Right renal cortex interstitium (tissue), 3 donors: ENCODE measurements around the gene CNTROB. TPM values are rescaled to one million over a fixed set of nuclear protein-coding genes. Genes with fewer than 3 reads are reported as not detected.
A peak's percentile ranks its signal among the peaks of the same experiment; 100 is the strongest.

Experiments used
- DNase-seq, 3 donors: peaks; one replicate each; pipeline ENCODE4 v3.0.0-alpha.2; 2013; ENCODE audit warnings: low read depth in 3 of 3, low spot score in 2 of 3
- polyA plus RNA-seq, 3 donors: library from polyadenylated mRNA; unstranded; fragments of 120-200 nt; gene quantifications; one replicate each; pipeline ENCODE4 v1.2.1, GENCODE V29; 2013; ENCODE audit not compliant: insufficient read length in 3 of 3

The CNTROB gene
- polyA plus RNA-seq, 3 donors: 48.1 to 49.6 (median 48.6) TPM

DNA sequence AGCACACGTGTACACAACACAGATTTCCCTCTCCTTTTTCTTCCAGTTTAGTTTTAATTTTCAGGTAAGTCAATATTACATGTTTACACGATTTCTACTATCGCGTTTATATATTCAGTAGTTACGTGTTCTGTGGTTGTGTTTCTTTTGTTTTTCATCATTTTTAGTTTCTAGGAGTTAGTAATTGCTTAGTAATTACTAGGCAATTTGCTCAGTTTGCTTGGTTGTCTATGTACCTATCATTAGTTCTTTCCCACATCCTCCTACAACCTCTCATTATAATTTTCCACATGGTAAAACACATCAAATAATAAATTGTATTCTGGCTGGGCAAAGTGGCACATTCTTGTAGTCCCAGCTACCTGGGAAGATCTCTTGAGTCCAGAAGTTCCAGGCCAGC is 45.8 kb downstream of the CNTROB start:
- no peak for DNase-seq

DNA sequence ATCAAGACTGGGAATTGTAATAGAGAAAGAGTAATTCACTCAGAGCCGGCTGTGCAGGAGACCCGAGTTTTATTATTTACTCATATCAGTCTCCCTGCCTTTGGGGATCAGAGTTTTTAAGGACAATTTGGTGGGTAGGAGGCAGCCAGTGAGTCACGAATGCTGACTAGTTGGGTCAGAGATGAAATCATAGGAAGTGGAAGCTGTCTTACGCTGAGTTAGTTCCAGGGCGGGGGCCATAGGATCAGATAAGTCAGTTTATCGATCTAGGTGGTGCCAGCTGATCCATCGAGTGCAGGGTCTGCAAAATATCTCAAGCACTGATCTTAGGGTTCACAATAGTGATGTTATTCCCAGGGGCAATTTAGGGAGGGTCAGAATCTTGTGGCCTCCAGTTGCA is 50.2 kb downstream of the CNTROB start:
- no peak for DNase-seq

DNA sequence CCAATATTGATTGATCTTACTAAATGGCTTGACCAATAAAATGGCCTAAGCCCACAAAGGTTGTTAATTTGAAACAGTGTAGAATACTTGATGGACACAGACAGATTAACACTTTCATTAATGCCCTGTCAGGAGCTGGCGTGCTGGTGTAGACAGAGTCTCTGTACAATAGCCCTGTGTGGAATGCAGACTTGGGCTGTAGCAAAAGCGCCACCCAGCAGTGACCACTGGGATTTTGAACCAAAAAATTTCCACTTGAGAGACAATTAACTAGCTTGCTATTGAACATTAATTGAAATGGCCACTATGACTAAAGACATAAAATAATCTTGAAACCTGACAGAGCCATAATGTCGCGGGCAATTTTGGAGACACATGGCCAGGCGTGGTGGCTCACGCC is 50.7 kb downstream of the CNTROB start:
- no peak for DNase-seq

DNA sequence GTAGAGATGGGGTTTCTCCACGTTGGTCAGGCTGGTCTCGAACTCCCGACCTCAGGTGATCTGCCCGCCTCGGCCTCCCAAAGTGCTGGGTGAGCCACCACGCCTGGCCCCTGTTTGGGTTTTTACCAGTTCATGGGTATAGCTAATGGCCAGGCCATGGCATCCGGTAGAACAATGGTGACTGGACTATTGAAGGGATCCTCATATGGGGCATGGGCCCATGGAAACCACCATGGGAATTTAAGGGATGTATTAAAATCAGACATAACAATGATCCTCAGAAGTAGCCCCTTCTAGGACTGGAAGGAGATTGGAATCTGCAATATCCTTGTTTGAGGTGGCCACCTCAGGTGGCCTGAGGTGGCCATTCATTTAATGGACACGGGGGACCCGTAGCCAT is 52.9 kb downstream of the CNTROB start:
- DNase-seq: no peak

DNA sequence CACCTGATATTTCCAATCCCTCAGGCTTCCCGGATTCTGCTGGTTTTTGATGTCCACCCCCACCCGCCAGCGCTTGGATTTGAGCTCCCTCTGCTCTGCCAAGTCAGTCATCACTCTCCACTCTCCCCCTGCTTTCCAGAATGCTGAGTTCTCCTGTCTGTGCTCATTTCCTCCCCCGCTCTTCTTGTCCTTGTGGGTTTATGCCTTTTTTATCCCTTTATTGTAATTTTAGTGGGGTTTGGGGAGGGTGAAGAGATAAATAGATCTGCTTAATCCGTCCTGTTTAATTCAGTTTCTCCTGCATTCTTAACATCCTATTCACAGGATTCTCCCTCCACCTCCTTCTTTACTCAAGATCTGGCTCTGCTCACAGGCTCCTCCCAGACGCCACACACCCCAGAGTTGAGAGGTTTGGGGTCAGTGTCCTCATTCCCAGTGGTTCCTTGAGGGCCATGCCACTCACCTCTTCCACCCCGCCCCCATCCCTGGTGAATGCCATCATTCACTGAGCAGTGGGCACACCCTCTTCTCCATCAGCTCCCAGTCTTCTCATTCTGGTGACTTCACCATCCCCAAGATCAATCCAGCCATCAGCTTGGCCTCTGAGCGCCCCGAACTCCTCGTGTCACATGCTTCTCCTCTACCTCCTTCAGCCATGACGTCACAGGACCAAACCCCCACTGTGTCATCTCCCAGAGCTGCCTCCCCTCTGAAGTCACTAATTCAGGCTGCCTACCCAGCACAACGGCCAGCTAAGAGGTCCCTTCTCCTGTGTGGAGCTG is 55.3 kb downstream of the CNTROB start:
- DNase-seq: no peak

DNA sequence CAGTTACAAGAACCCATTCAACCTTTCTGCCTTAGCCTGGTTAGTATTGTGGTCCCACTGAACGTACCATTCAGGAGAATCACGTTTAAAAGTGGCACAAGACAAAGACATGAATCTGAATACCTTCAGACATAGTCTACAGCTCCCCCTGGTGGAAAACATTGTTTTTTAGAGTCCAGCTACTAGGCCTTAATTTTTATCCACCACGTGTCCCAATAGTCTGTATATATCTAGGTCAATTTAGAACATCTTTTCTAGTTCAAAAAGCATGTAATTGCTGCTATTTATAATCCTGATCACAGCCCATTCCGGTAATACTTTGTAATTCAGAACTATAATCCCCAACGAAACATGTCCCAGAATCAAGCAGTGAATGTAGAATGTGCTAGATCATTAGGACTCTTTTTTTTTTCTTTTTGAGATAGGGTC is 56.8 kb downstream of the CNTROB start:
- peak; percentile 78 to 85 (median 78) for DNase-seq

DNA sequence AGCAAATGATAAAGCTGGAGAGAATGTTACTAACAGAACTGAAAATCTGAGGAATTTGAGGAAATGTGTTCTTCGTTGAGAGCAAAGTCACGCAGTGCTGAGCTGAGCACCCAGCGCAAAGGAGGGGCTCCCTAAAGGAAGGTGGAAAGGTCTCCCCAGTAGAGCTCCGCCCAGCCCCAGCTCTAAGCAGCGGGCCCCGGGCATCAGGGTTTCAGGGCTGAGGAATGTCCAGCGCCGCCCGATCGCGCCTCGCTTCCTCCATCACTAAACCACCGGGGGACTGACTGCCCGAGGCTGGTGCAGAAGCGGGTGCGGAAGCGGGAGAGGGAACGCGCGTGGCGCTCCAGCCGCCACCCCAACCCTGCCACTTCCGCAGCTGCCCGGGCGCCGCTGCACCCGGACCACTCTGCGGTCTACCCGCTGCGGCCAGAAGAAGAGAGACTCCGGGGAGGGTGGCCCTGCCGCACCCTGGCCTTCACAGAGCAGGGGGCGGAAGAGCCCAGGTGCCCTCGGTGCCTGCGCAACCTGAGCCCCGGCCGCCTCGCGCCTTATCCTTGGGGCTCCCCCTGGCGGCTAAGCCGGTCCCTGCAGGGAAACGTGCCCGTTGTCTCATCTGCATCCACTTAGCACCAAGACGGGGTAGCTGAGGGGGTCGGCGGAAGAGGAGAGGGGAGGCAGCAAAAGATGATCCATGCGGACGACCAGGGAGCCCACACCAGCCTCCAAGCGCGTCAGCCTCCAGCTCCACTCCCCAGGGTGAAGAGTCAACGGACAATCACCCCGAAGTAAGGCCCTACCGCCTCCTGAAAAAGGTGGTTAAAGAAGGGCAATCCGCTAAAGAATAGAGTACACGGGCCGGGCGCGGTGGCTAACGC is 58.0 kb downstream of the CNTROB start:
- DNase-seq: peak; percentile 60 to 69 (median 67)

DNA sequence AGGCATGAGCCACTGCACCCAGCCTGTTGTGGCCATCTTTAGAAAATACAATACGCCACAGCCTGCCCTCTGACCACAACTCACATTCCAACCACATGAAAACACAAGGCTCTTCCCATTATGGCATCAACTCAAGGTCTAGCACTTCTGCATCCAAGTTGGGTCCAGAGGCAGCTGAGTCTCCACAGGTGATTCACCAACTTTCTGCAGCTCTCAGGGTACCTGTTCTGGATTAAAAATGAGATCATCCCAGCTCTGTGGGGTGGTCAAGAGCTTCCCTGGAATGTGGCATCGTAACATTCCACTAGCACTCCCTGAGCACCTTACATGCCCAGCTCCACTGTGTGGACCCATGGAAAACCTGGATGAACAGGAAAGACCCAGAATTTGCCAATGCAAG is 60.5 kb downstream of the CNTROB start:
- no peak for DNase-seq

DNA sequence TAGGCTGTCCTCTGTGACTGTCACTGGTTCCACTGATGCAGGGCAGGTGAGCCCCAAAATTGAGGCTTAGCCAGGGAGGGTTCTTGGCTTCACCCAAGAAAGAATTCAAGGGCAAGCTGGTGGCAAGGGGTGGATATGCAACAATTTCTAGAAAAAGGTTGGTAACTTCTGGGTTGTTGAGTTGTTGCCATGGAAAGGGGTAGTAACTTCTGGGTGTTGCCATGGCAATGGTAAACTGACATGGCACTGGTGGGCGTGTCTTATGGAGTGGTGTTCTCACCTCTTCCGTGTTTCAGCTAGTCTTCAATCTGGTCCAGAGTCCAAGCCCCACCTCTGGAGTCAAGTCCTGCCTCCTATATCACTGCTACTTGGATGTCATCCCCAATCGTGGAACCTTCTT is 60.9 kb downstream of the CNTROB start:
- DNase-seq: no peak

DNA sequence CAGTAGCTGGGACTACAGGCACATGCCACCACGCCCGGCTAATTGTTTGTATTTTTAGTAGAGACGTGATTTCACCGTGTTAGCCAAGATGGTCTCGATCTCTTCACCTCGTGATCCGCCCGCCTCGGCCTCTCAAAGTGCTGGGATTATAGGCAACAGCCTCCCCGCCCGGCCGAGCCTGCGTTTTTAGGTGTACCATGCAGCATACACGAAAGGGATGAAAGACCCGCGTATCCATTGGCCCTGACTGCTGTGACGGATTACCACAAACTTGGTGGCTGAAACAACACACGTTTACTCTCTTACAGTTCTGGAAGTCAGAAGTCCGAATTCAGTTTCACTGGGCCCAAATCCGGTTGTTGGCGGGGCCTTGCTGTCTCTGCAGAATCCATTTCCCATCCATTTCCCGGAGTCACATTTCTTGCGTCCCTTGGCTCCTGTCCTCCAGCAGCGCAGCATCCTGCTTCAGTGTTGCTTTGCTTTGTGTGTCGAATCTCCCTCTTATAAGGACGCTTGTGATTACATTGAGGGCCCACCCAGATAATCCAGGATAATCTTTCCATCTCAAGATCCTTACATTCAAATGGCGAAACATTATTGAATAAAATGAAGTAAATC is 62.1 kb downstream of the CNTROB start:
- DNase-seq: no peak

DNA sequence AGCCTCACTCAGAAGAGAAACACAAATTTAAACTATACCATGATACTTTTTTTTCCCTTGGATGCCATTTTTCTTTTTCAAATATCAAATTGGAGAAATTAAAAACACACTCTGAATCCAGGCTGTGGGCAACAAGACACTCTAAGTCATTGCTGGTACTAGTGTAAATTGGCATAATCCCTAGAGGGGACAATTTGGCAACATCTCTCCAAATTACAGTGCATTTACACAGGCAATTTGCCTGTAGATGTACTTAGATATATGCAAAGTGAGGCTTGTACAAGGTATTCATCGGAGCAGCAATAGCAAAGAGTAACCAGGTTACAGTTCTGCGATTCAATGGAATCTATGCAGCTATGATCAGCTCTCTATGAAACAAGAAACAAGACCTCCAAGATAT is 63.7 kb downstream of the CNTROB start:
- DNase-seq: no peak

DNA sequence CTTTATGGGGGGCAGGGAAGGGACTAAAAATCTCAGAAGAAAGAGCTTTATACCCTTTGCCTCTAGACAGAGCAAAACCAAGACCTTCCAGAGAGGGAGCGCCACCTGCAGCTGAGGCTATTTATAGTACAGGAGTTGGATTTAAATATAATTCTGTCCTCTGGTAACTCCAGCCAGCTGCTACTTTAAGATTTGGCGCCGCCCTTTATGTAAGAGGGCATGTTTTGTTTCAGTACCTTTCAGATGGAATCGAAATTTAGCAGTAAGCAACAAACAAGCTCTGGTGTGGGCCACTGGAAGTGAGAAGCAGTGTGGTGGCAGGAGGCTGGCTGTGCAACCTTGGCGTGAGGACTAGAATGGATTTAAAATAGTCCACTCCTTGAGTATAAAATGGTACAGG is 65.2 kb downstream of the CNTROB start:
- no peak for DNase-seq

Other genes with a start within 250 kb of the CNTROB start
- 10 to 100 TPM; 66.7 to 68.6 (median 67.4) TPM for gene TP53, start 244.7 kb upstream of the CNTROB start, polyA plus RNA-seq
- 10 to 100 TPM; 12.8 to 13.6 (median 13.1) TPM for gene WRAP53, start 243.7 kb upstream of the CNTROB start, polyA plus RNA-seq
- gene EFNB3, start 227.0 kb upstream of the CNTROB start, polyA plus RNA-seq: 10 to 100 TPM; 19.9 to 23.7 (median 23.1) TPM
- gene DNAH2, start 214.5 kb upstream of the CNTROB start, polyA plus RNA-seq: under 1 TPM; 0.25 to 0.43 (median 0.25) TPM
- gene KDM6B, start 98.0 kb upstream of the CNTROB start, polyA plus RNA-seq: 10 to 100 TPM; 15.3 to 18.3 (median 17.9) TPM
- gene TMEM88, start 77.1 kb upstream of the CNTROB start, polyA plus RNA-seq: 10 to 100 TPM; 19.1 to 27.1 (median 23.0) TPM
- gene NAA38, start 74.6 kb upstream of the CNTROB start, polyA plus RNA-seq: 10 to 100 TPM; 61.0 to 85.9 (median 73.0) TPM
- gene CYB5D1, start 74.2 kb upstream of the CNTROB start, polyA plus RNA-seq: 10 to 100 TPM; 23.1 to 24.3 (median 23.8) TPM
- 100 to 1,000 TPM; 139 to 161 (median 150) TPM for gene CHD3, start 43.4 kb upstream of the CNTROB start, polyA plus RNA-seq
- gene RNF227, start 15.9 kb upstream of the CNTROB start, polyA plus RNA-seq: 1 to 10 TPM; 3.4 to 5.0 (median 4.3) TPM
- 10 to 100 TPM in 1 of 3 donors, 1 to 10 TPM in 2; 5.9 to 10.2 (median 9.2) TPM for gene KCNAB3, start 2.4 kb upstream of the CNTROB start, polyA plus RNA-seq
- 100 to 1,000 TPM; 131 to 171 (median 162) TPM for gene TRAPPC1, start 260 bp upstream of the CNTROB start, polyA plus RNA-seq
- under 1 TPM; 0.03 to 0.35 (median 0.28) TPM for gene GUCY2D, start 70.4 kb downstream of the CNTROB start, polyA plus RNA-seq
- gene ALOX15B, start 106.9 kb downstream of the CNTROB start, polyA plus RNA-seq: 1 to 10 TPM in 2 of 3 donors, under 1 TPM in 1; 0.62 to 1.2 (median 1.1) TPM
- gene ALOX12B, start 155.5 kb downstream of the CNTROB start, polyA plus RNA-seq: under 1 TPM; 0.54 to 0.91 (median 0.68) TPM
- gene ALOXE3, start 186.3 kb downstream of the CNTROB start, polyA plus RNA-seq: not detected
- not detected for gene HES7, start 191.9 kb downstream of the CNTROB start, polyA plus RNA-seq
- 10 to 100 TPM; 14.5 to 21.8 (median 21.2) TPM for gene PER1, start 220.2 kb downstream of the CNTROB start, polyA plus RNA-seq
- 100 to 1,000 TPM in 2 of 3 donors, 10 to 100 TPM in 1; 98.7 to 114 (median 102) TPM for gene VAMP2, start 230.7 kb downstream of the CNTROB start, polyA plus RNA-seq
- 10 to 100 TPM; 22.4 to 25.9 (median 23.5) TPM for gene TMEM107, start 244.2 kb downstream of the CNTROB start, polyA plus RNA-seq